Activated naive CD4-positive, alpha-beta T cell treated with anti-CD3 and anti-CD28 coated beads, Interleukin-2, amount 10 ng/mL, durations not matched to agents 5 hours and 36 hours (primary cell): ENCODE results near the gene CHIC1. TPM values are rescaled to one million over a fixed set of nuclear protein-coding genes. Genes with fewer than 3 reads are reported as not detected.

Experiments
- total RNA-seq, 2 experiments: library from RNA; stranded (reverse); gene quantifications; one replicate each; pipeline ENCODE4 v1.2.3, GENCODE V29; 2021

The CHIC1 gene
- 1 to 10 TPM; 6.0 to 7.0 TPM for total RNA-seq

GRCh38 chrX:73562984-73563737, at the start of gene CHIC1:
Gene CHIC1 (plus strand): TSS chrX:73563197. CDS start chrX:73563285, 88 bp downstream.

Other genes with a start within 250 kb of the CHIC1 start
- not detected for gene CDX4, start 116.1 kb upstream of the CHIC1 start, total RNA-seq